Esophagus squamous epithelium (tissue), 5 donors: Measurements from ENCODE around the gene RNLS. TPM values are rescaled to one million over a fixed set of nuclear protein-coding genes. Genes with fewer than 3 reads are reported as not detected.

Source experiments
- DNase-seq: peaks from one replicate; lab custom pipeline; 2025; lab: John Stamatoyannopoulos, UW
- H3K27ac ChIP-seq, 4 donors: fragments of 200-600 bp; sonication (generic); one replicate each; pipeline ENCODE4 v1.5.1; 2016 to 2019; ENCODE audit warnings: mild to moderate bottlenecking in 1 of 4
- H3K27me3 ChIP-seq, 4 donors: fragments of 200-600 bp; sonication (generic); 1 replicate in 3 of 4; 2 replicates in 1 of 4; pipeline versions ENCODE4 v1.5.1 to v1.6.0; 2017 to 2021; ENCODE audit warnings: antibody characterized with exemption in 1 of 4
- H3K36me3 ChIP-seq, 3 donors: fragments of 200-600 bp; sonication (generic); one replicate each; pipeline ENCODE4 v1.5.1; 2016 to 2019
- H3K4me1 ChIP-seq, 3 donors: fragments of 200-600 bp; sonication (generic); one replicate each; pipeline ENCODE4 v1.5.1; 2017 to 2019
- H3K4me3 ChIP-seq, 4 donors: fragments of 200-600 bp; sonication (generic); 1 replicate in 3 of 4; 2 replicates in 1 of 4; pipeline ENCODE4 v1.5.1; 2016 to 2019; ENCODE audit warnings: mild to moderate bottlenecking in 2 of 4, moderate library complexity in 1 of 4
- H3K9me3 ChIP-seq, 3 donors: fragments of 200-600 bp; sonication (generic); one replicate each; pipeline ENCODE4 v1.5.1; 2016 to 2019
- CTCF ChIP-seq, 6 experiments: fragments of 450-650 bp in 4 of 6; fragments of 200-600 bp in 2 of 6; sonication (generic) in 2 of 6; IDR thresholded peaks; one replicate each; pipeline ENCODE4 v1.5.1; 2016 to 2019; ENCODE audit warnings: antibody characterized with exemption in 6 of 6, mild to moderate bottlenecking in 4 of 6, moderate library complexity in 4 of 6
- POLR2A ChIP-seq, 4 donors: fragments of 450-650 bp; IDR thresholded peaks; one replicate each; pipeline ENCODE4 v1.6.1; 2017; ENCODE audit warnings: antibody characterized with exemption in 4 of 4, mild to moderate bottlenecking in 4 of 4, moderate library complexity in 3 of 4
- WGBS, 2 donors: methylation state at CpG; one replicate each; pipeline ENCODE4 v1.1.5; 2018; 5-methylcytosine and 5-hydroxymethylcytosine counted together
- intact Hi-C: fragments of 100-400 bp; cut with DNase I; formaldehyde crosslinking; loops from one replicate; pipeline ENCODE4 v1.15.0; 2022
- total RNA-seq, 4 donors: library from RNA; depleted of rRNA; stranded (reverse); fragments of >200 nt; gene quantifications; one replicate each; pipeline ENCODE4 v1.1.0, GENCODE V29; 2016
- donor health status: DM: yes; HTN: yes; CAD: no.

The RNLS gene
- total RNA-seq, 4 donors from 2014 or later = 7.9 to 13.5 (median 10.5) TPM

GRCh38 chr10:88505265-88505664 lies 77.9 kb downstream of the RNLS start:
- H3K27ac ChIP-seq = no peak overlapping the region
- H3K27me3 ChIP-seq = no peaks in the 10 kb centered on the region
- DNase-seq = no peak
- H3K4me3 ChIP-seq = no peak overlapping the region
- peaks cover 0 to under 1% (median 0%) of the 10 kb centered on the region in 3 donors for H3K4me1 ChIP-seq
- TF ChIP-seq CTCF (IDR thresholded peaks at IDR 0.05) (no peak), POLR2A (IDR thresholded peaks at IDR 0.05) (no peak)
- H3K36me3 ChIP-seq = no peaks in the 10 kb centered on the region
- intact Hi-C loops = no loop called here
- 82 to 96% methylated on average over 1 of the region's 1 CpG for WGBS, 2 donors
- no peaks in the 10 kb centered on the region for H3K9me3 ChIP-seq

DNA sequence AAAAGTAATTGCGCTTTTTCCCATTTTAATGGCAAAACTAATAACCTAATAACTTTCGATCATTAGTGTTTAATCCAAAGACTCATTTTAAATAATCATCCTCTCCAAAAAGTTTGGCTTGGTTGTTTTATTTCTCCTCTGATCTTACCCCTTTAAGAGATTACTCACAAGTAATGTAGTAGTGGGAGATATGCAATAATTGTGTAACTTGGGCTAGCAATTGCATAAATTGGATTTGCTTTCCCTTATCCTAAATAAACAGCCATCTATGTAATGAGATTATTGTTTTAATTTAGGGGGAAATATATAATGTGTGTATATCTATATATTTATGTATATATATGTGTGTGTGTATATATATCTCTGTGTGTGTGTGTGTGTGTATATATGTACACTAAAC lies 82.5 kb downstream of the RNLS start:
- H3K4me3 ChIP-seq = no peak overlapping the region
- 96 to 100% methylated on average over 2 of the region's 2 CpGs for WGBS, 2 donors
- TF ChIP-seq CTCF (IDR thresholded peaks at IDR 0.05) = no peak
- no peak for TF ChIP-seq POLR2A (IDR thresholded peaks at IDR 0.05)

GRCh38 chr10:88499569-88500470 lies 83.3 kb downstream of the RNLS start:
- no peak overlapping the region for H3K27ac ChIP-seq
- no peaks in the 10 kb centered on the region for H3K27me3 ChIP-seq
- intact Hi-C loops = no loop called here
- no peak overlapping the region for H3K4me3 ChIP-seq
- 77 to 81% methylated on average over 6 of the region's 6 CpGs for WGBS, 2 donors
- no peak for DNase-seq
- no peaks in the 10 kb centered on the region for H3K9me3 ChIP-seq
- TF ChIP-seq CTCF (IDR thresholded peaks at IDR 0.05) = no peak
- no peak for TF ChIP-seq POLR2A (IDR thresholded peaks at IDR 0.05)
- peaks cover 0 to 7% (median 0%) of the 10 kb centered on the region in 3 donors for H3K4me1 ChIP-seq
- no peaks in the 10 kb centered on the region for H3K36me3 ChIP-seq

More for the DNA sequence above, 82.5 kb downstream of the RNLS start:
- intact Hi-C loops = no loop called here
- H3K4me1 ChIP-seq = peaks cover 0 to 7% (median 0%) of the 10 kb centered on the region in 3 donors
- DNase-seq = no peak
- H3K27me3 ChIP-seq = no peaks in the 10 kb centered on the region
- H3K36me3 ChIP-seq = no peaks in the 10 kb centered on the region
- no peaks in the 10 kb centered on the region for H3K9me3 ChIP-seq
- H3K27ac ChIP-seq = no peak overlapping the region

- no peaks in the 10 kb centered on the region for H3K9me3 ChIP-seq
- H3K36me3 ChIP-seq = no peaks in the 10 kb centered on the region
- H3K4me1 ChIP-seq = peaks cover 0 to 7% (median 0%) of the 10 kb centered on the region in 3 donors
- DNase-seq = no peak
- H3K27me3 ChIP-seq = no peaks in the 10 kb centered on the region
- intact Hi-C loops = no loop called here
- TF ChIP-seq POLR2A (IDR thresholded peaks at IDR 0.05) (no peak), CTCF (IDR thresholded peaks at IDR 0.05) (no peak)
- 79 to 96% methylated on average over 1 of the region's 1 CpG for WGBS, 2 donors
- H3K4me3 ChIP-seq = no peak overlapping the region
- H3K27ac ChIP-seq = no peak overlapping the region
Observed at GRCh38 chr10:88497913-88498312, 85.2 kb downstream of the RNLS start.

- no peaks in the 10 kb centered on the region for H3K36me3 ChIP-seq
- no peak for TF ChIP-seq CTCF (IDR thresholded peaks at IDR 0.05)
- TF ChIP-seq POLR2A (IDR thresholded peaks at IDR 0.05) = no peak
- H3K27ac ChIP-seq = no peak overlapping the region
- no peak overlapping the region for H3K4me3 ChIP-seq
- intact Hi-C loops = no loop called here
- H3K4me1 ChIP-seq = no peaks in the 10 kb centered on the region
- no peaks in the 10 kb centered on the region for H3K9me3 ChIP-seq
- no peaks in the 10 kb centered on the region for H3K27me3 ChIP-seq
- DNase-seq = no peak
Observed at GRCh38 chr10:88494537-88494936, 88.6 kb downstream of the RNLS start.
